GM11168 (cell line): ENCODE data around the gene SLC9A3.

ENCODE experiments used
- in situ Hi-C: fragments of 300-500 bp; cut with MboI; formaldehyde crosslinking; loops from one replicate; pipeline ENCODE4 v1.12.0; 2022; ENCODE audit warnings: low sequenced_read_pairs; ENCODE audit not compliant: unreplicated experiment

Gene SLC9A3

GRCh38 chr5:466661-467310, 57.5 kb downstream of the SLC9A3 start:
- in situ Hi-C loops: no loop called here

- in situ Hi-C loops: no loop called here
Measured at GRCh38 chr5:465591-466403, 58.5 kb downstream of the SLC9A3 start.

- in situ Hi-C loops: no loop called here
Measured at GRCh38 chr5:464843-465590, 59.2 kb downstream of the SLC9A3 start.

- in situ Hi-C loops: no loop called here
Measured at GRCh38 chr5:464446-464842, 59.8 kb downstream of the SLC9A3 start.

- in situ Hi-C loops: no loop called here
Measured at GRCh38 chr5:463952-464351, 60.3 kb downstream of the SLC9A3 start.

- in situ Hi-C loops: no loop called here
Measured at GRCh38 chr5:463301-463700, 60.9 kb downstream of the SLC9A3 start.

GRCh38 chr5:462051-462481, 62.2 kb downstream of the SLC9A3 start:
- in situ Hi-C loops: no loop called here

- in situ Hi-C loops: no loop called here
Measured at GRCh38 chr5:460273-460625, 64.0 kb downstream of the SLC9A3 start.

GRCh38 chr5:459562-460272, 64.5 kb downstream of the SLC9A3 start:
- in situ Hi-C loops: no loop called here

- in situ Hi-C loops: no loop called here
Measured at GRCh38 chr5:458547-459353, 65.5 kb downstream of the SLC9A3 start.

GRCh38 chr5:457195-457961, 66.9 kb downstream of the SLC9A3 start:
- in situ Hi-C loops: no loop called here

GRCh38 chr5:456351-457194, 67.7 kb downstream of the SLC9A3 start:
- in situ Hi-C loops: no loop called here

- in situ Hi-C loops: no loop called here
Measured at GRCh38 chr5:455806-456205, 68.4 kb downstream of the SLC9A3 start.

GRCh38 chr5:454936-455335, 69.3 kb downstream of the SLC9A3 start:
- in situ Hi-C loops: no loop called here

- in situ Hi-C loops: no loop called here
Measured at GRCh38 chr5:453725-454481, 70.3 kb downstream of the SLC9A3 start.

- in situ Hi-C loops: no loop called here
Measured at GRCh38 chr5:452978-453710, 71.1 kb downstream of the SLC9A3 start.
